OCI-LY1 (cell line): ENCODE results near the gene PCDHGB2.

Experiments used
- CTCF ChIP-seq: fragments of 200-600 bp; sonication (generic), shearing (Covaris generic); IDR thresholded peaks from 2 replicates; pipeline ENCODE4 v1.5.1; 2017; ENCODE audit warnings: mild to moderate bottlenecking, antibody characterized with exemption, low read length, moderate library complexity, mixed read lengths
- EZH2 ChIP-seq: fragments of 200-600 bp; sonication (generic), shearing (Covaris generic); IDR thresholded peaks from 2 replicates; pipeline ENCODE4 v1.8.0; 2017; ENCODE audit warnings: borderline replicate concordance, mixed run types, mild to moderate bottlenecking, antibody characterized with exemption, low read length, moderate library complexity, mixed read lengths

DNA sequence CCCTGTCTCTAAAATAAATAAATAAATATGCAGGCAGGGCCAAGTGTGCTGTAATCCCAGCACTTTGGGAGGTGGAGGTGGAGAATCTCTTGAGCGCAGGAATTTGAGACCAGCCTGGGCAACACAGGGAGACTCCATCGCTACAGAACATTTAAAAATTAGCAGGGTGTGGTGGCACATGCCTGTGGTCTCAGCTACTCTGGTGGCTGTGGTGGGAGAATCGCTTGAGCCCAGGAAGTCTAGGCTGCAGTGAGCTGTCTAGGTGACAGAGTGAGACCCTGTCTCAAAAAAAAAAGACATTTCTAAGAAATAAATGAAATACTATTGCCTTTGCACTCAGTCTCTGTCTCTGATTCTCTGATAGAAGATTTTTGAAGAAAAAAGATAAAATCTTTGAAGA, 51.8 kb downstream of the PCDHGB2 start:
- TF ChIP-seq CTCF (no peak), EZH2 (no peak)
